GM23248 (cell line): ENCODE results near the gene BAIAP2. TPM values are rescaled to one million over a fixed set of nuclear protein-coding genes. Genes with fewer than 3 reads are reported as not detected.

Experiments
- DNase-seq: peaks from one replicate; pipeline ENCODE4 v3.0.0-alpha.2; 2015
- H2AFZ ChIP-seq: fragments of 200-600 bp; sonication (generic); 2 replicates; pipeline ENCODE4 v1.6.1; 2016; ENCODE audit warnings: antibody characterized with exemption
- H3F3A ChIP-seq: fragments of 200-600 bp; sonication (generic); 2 replicates; pipeline ENCODE4 v1.6.1; 2016; ENCODE audit warnings: mild to moderate bottlenecking, antibody characterized with exemption, mixed run types; ENCODE audit not compliant: insufficient read depth
- H3K27ac ChIP-seq: fragments of 200-600 bp; sonication (generic); 2 replicates; pipeline ENCODE4 v1.5.1; 2016; ENCODE audit warnings: mild to moderate bottlenecking
- H3K27me3 ChIP-seq: fragments of 200-600 bp; sonication (generic); replicated peaks from 2 replicates; pipeline ENCODE4 v1.6.1; 2016; ENCODE audit warnings: mild to moderate bottlenecking; ENCODE audit not compliant: insufficient read depth
- H3K36me3 ChIP-seq: fragments of 200-600 bp; sonication (generic); 2 replicates; pipeline ENCODE4 v1.6.1; 2016; ENCODE audit warnings: low read depth, mild to moderate bottlenecking
- H3K4me1 ChIP-seq: fragments of 200-600 bp; sonication (generic); 2 replicates; pipeline ENCODE4 v1.6.1; 2016; ENCODE audit warnings: mild to moderate bottlenecking; ENCODE audit not compliant: insufficient read depth
- H3K4me2 ChIP-seq: fragments of 200-600 bp; sonication (generic); one replicate; pipeline ENCODE4 v1.6.1; 2016; ENCODE audit warnings: mild to moderate bottlenecking; ENCODE audit not compliant: unreplicated experiment
- H3K4me3 ChIP-seq: fragments of 200-600 bp; sonication (generic); 2 replicates; pipeline ENCODE4 v1.5.1; 2016; ENCODE audit warnings: mild to moderate bottlenecking
- H3K79me2 ChIP-seq: fragments of 200-600 bp; sonication (generic); 2 replicates; pipeline ENCODE4 v1.6.1; 2016; ENCODE audit warnings: mild to moderate bottlenecking; ENCODE audit not compliant: insufficient read depth
- H3K9ac ChIP-seq: fragments of 200-600 bp; sonication (generic); 2 replicates; pipeline ENCODE4 v1.6.1; 2016; ENCODE audit warnings: mild to moderate bottlenecking
- H3K9me2 ChIP-seq: fragments of 200-600 bp; sonication (generic); 2 replicates; pipeline ENCODE4 v1.6.1; 2016; ENCODE audit warnings: mixed run types, mild to moderate bottlenecking, moderate library complexity; ENCODE audit not compliant: insufficient read depth
- H3K9me3 ChIP-seq: fragments of 200-600 bp; sonication (generic); one replicate; pipeline ENCODE4 v1.6.1; 2017; ENCODE audit warnings: low read depth
- H4K20me1 ChIP-seq: fragments of 200-600 bp; sonication (generic); 2 replicates; pipeline ENCODE4 v1.6.0; 2016; ENCODE audit not compliant: insufficient read depth
- EZH2 ChIP-seq: fragments of 200-600 bp; sonication (generic); IDR thresholded peaks from 2 replicates; pipeline ENCODE4 v1.6.1; 2018; ENCODE audit warnings: antibody characterized with exemption, mild to moderate bottlenecking; ENCODE audit not compliant: insufficient read depth, poor library complexity, severe bottlenecking
- EZH2phosphoT487 ChIP-seq: fragments of 200-600 bp; sonication (generic); IDR thresholded peaks from 2 replicates; pipeline ENCODE4 v1.6.1; 2018; ENCODE audit warnings: antibody characterized with exemption, moderate library complexity, mild to moderate bottlenecking, low read depth; ENCODE audit not compliant: insufficient read depth
- WGBS, 2 experiments: methylation state at CpG; one replicate each; pipeline ENCODE4 v1.1.6; 2015 to 2017; ENCODE audit warnings: low lambda C conversion rate in 2 of 2, low coverage in 1 of 2; ENCODE audit errors: missing lambda C conversion rate in 2 of 2; 5-methylcytosine and 5-hydroxymethylcytosine counted together
- in situ Hi-C: fragments of 300-500 bp; cut with MboI; formaldehyde crosslinking; loops from 2 replicates; pipeline ENCODE4 v1.15.0; 2020
- polyA plus RNA-seq: library from polyadenylated mRNA; unstranded; fragments of >200 nt; fragmentation: Nextera tagmentation; extraction: Ambion mirVana; gene quantifications from 2 replicates; pipeline ENCODE4 v1.2.1, GENCODE V29; 2016
- total RNA-seq: library from RNA; depleted of rRNA; stranded (reverse); fragments of >200 nt; shearing (Covaris generic); gene quantifications from 2 replicates; pipeline ENCODE4 v1.2.3, GENCODE V29; 2014

Gene BAIAP2
- total and polyA plus RNA-seq, 2 experiments from 2014 or later: 28.2 to 31.7 TPM

DNA sequence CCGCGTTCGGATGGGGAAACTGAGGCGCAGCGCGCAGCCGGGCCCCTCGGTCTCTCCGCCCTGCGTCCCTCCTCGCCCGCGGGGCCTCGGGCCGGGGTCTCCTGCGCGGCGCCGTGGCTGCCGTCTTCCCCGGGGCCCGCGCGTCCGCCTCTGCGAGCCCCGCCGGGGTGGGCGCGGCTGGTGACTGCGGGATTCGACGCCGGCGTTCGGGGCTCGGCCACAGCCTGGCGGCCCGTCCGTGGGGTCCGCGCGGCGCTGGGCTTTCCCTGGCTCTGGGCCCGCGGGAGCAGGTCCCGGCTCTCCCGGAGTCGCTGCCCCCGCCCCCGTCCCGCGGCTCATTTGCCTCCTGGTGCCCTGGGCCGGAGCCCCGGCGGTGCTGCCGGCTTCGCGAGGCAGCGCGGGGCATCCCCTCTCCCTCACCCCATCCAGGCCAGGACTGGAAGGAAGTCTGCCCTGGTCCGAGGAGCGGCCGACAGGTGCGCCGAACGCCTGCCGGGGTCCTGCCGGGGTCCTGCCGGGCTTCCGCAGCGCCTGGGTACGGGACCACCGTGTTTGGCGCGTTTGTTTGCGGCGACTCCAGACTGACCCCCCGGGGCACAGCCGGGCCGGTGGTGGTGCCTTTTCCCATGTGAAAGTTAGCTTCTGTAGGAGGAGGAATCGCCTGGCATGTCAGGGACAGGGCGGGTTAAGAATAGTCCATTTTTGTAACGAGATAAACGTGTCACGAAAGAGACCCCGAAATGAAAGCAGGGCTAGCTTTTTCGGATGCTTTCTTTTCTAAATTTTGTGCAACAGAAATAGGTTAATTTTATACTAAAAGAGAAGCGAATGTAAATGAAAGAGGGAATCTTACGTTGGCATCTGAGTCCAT is 42.6 kb upstream of the BAIAP2 start:
- no peaks in the 10 kb centered on the region for H3K27me3 ChIP-seq
- no peaks in the 10 kb centered on the region for H3F3A ChIP-seq
- no peaks in the 10 kb centered on the region for H4K20me1 ChIP-seq
- no peaks in the 10 kb centered on the region for H3K36me3 ChIP-seq
- H3K4me2 ChIP-seq: peak overlapping the region; percentile 80
- no peaks in the 10 kb centered on the region for H3K9me2 ChIP-seq
- no peak for TF ChIP-seq EZH2phosphoT487
- no peak for TF ChIP-seq EZH2
- DNase-seq: peak; percentile 50
- H3K4me1 ChIP-seq: 0 out of 2 replicates have a peak, but pooled peaks cover 14% of the 10 kb centered on the region
- H3K9me3 ChIP-seq: no peaks in the 10 kb centered on the region
- no peak overlapping the region for H3K27ac ChIP-seq
- peak overlapping the region; percentile 92 for H2AFZ ChIP-seq
- WGBS, 2 experiments: 3 to 4% methylated on average over 23 to 59 of the region's 90 CpGs
- in situ Hi-C loops: no loop called here
- peak overlapping the region; percentile 88 for H3K4me3 ChIP-seq
- peak overlapping the region; percentile 85 for H3K9ac ChIP-seq
- peaks cover 14% of the 10 kb centered on the region for H3K79me2 ChIP-seq

DNA sequence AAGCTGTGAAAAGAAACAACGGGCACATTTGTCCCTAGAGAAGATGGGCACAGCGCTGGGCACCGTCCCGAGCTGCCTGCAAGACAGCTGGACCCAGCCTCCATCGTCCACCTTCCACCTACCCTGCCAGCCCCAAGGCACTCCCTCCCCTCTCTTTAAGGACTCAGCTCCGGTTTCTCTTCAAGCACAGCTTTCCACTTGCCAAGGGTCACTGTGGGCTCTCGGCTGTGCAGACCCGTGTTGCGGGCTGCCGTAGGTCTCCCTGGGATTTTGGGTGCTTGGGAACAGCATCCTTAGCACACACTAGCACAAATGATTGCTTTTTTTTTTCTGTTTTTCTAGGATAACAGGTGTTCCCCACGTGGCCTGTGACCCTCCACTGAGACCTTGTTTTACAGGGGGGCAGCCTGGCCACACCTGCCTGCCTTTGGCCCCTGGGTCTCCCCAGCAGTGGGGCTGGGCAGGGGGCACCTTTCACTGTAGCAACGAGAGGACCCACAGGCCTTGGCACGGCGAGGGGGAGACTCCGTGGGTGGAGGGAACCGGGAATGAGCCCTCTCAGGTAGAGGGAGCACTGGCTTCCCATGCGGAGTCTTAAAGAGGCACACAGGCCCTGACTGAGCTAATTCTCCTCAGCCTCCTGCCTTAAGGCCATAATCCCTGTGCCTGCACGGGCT is 41.9 kb upstream of the BAIAP2 start:
- H3K79me2 ChIP-seq: peaks cover 14% of the 10 kb centered on the region
- no peaks in the 10 kb centered on the region for H3F3A ChIP-seq
- no peaks in the 10 kb centered on the region for H3K9me2 ChIP-seq
- H3K36me3 ChIP-seq: no peaks in the 10 kb centered on the region
- H4K20me1 ChIP-seq: no peaks in the 10 kb centered on the region
- 39 to 40% methylated on average over 18 of the region's 18 CpGs for WGBS, 2 experiments
- TF ChIP-seq EZH2phosphoT487: no peak
- no peak for TF ChIP-seq EZH2
- DNase-seq: no peak
- peak overlapping the region; percentile 88 for H3K4me3 ChIP-seq
- no peak overlapping the region for H3K27ac ChIP-seq
- peak overlapping the region; percentile 85 for H3K9ac ChIP-seq
- H3K4me2 ChIP-seq: peak overlapping the region; percentile 80
- H2AFZ ChIP-seq: no peak overlapping the region
- H3K27me3 ChIP-seq: no peaks in the 10 kb centered on the region
- 0 out of 2 replicates have a peak, but pooled peaks cover 14% of the 10 kb centered on the region for H3K4me1 ChIP-seq
- in situ Hi-C loops: no loop called here
- H3K9me3 ChIP-seq: no peaks in the 10 kb centered on the region

DNA sequence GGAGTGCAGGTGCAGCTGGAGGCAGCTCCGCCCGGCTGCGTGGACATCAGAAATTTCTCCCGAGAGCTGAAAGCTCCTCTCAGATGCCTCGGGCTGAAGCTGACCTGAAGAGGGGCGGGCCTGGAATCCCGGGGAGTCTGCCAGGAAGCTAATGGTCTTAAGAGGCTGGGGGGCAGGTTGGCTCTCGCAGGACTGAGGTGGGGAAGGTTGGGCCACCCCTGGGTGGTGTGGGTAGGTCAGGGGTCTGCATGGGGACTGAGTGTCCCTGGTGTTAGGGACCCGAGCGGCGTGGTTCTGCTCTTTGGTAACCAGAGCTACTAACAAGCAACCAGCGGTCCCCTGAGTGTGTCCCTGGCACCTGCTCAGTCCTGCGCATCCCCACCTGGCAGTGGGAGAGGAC is 39.8 kb upstream of the BAIAP2 start:
- in situ Hi-C loops: no loop called here
- H3K9me3 ChIP-seq: no peaks in the 10 kb centered on the region

DNA sequence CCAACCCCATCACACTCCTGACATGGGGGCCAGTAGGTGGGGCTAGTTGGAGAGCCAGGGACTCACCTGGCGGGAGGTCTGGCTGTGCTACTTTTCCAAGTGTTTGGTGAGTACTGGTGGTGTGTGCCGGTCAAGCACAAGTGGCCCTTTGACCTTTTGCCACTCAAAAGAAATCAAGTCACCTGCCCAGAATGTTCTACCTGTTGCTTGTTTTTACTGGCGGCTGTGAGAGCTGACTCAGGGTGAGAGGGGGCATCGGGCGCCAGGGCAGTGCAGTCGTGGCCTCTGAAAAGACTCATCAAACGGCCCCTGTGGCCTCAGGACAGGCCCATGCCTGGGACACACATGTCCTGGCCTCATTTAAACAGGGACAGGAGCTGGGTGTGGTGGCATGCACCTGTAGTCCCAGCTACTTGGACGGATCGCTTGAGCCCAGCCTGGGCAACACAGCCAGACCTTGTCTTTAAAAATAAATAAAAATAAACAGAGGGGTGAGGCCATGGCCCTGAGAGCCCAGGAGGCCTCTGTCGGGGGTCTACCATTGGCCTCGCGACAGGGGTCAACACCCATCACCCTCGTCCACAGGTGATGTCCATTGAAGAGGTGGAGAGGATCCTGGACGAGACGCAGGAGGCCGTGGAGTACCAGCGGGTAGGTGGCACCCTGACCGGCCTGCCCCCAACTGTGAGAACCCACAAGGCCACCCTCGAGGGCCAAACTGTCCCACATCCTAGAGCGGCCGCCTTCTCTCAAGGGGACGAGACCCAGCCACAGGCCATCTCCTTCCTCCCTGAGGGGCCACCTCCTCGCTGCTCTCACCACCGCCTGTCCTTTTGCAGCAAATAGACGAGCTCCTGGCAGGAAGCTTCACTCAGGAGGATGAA is 38.3 kb upstream of the BAIAP2 start:
- H3K4me3 ChIP-seq: no peak overlapping the region
- no peaks in the 10 kb centered on the region for H3K9me3 ChIP-seq
- 0 out of 2 replicates have a peak, but pooled peaks cover 4% of the 10 kb centered on the region for H3K4me1 ChIP-seq
- H3K9me2 ChIP-seq: no peaks in the 10 kb centered on the region
- no peaks in the 10 kb centered on the region for H3K36me3 ChIP-seq
- no peaks in the 10 kb centered on the region for H4K20me1 ChIP-seq
- no peak overlapping the region for H3K27ac ChIP-seq
- H2AFZ ChIP-seq: no peak overlapping the region
- H3K9ac ChIP-seq: no peak overlapping the region
- 92 to 94% methylated on average over 23 to 25 of the region's 25 CpGs for WGBS, 2 experiments
- no peak for DNase-seq
- TF ChIP-seq EZH2phosphoT487 (no peak), EZH2 (no peak)
- H3K27me3 ChIP-seq: no peaks in the 10 kb centered on the region
- no peaks in the 10 kb centered on the region for H3F3A ChIP-seq
- in situ Hi-C loops: no loop called here
- H3K79me2 ChIP-seq: peaks cover 11% of the 10 kb centered on the region
- no peak overlapping the region for H3K4me2 ChIP-seq

More for the DNA sequence above, 39.8 kb upstream of the BAIAP2 start:
- H3K9ac ChIP-seq: no peak overlapping the region
- H3K36me3 ChIP-seq: no peaks in the 10 kb centered on the region
- H2AFZ ChIP-seq: no peak overlapping the region
- H3K4me2 ChIP-seq: no peak overlapping the region
- H3K27ac ChIP-seq: no peak overlapping the region
- H3K4me3 ChIP-seq: no peak overlapping the region
- no peak for TF ChIP-seq EZH2
- no peaks in the 10 kb centered on the region for H3F3A ChIP-seq
- DNase-seq: no peak
- WGBS, 2 experiments: 87 to 89% methylated on average over 13 of the region's 13 CpGs
- H3K27me3 ChIP-seq: no peaks in the 10 kb centered on the region
- no peaks in the 10 kb centered on the region for H3K9me2 ChIP-seq
- no peaks in the 10 kb centered on the region for H4K20me1 ChIP-seq
- H3K4me1 ChIP-seq: 0 out of 2 replicates have a peak, but pooled peaks cover 4% of the 10 kb centered on the region
- H3K79me2 ChIP-seq: peaks cover 14% of the 10 kb centered on the region
